Sigmoid colon (tissue), 4 donors: Measurements from ENCODE around the gene RHOT1.
"Not testable (repeated sequence)": the region's sequence is repeated elsewhere in the genome, so short reads cannot be mapped to it uniquely, and the experiment has no call there.

ENCODE experiments used
- POLR2AphosphoS5 ChIP-seq, 4 donors: sonication (generic); formaldehyde crosslinking; IDR thresholded peaks; one replicate each; pipeline ENCODE4 v1.6.1; 2017; ENCODE audit warnings: antibody characterized with exemption in 4 of 4
- TF ChIP-seq, protein P1 (sequence below), 4 experiments: fragments of 450-650 bp in 3 of 4; fragments of 200-600 bp in 1 of 4; IDR thresholded peaks; one replicate each; pipeline ENCODE4 v1.5.1; 2016 to 2019; ENCODE audit warnings: antibody characterized with exemption in 4 of 4, mild to moderate bottlenecking in 3 of 4, moderate library complexity in 2 of 4

DNA sequence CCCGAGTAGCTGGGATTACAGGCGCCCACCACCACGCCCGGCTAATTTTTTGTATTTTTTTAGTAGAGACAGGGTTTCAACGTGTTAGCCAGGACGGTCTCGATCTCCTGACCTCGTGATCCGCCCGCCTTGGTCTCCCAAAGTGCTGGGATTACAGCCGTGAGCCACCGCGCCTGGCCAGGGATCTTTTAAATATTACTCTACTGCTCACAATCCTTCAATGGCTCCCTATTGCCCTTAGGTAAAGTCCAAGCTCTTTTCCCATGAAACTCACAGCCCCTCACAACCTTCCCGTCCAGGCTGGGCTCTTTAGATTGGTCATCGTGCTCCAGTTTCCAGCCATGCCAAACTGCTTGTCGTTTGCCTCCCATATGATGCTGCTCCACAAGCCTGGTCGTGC is 121.2 kb downstream of the RHOT1 start:
- TF ChIP-seq, protein P1, sequence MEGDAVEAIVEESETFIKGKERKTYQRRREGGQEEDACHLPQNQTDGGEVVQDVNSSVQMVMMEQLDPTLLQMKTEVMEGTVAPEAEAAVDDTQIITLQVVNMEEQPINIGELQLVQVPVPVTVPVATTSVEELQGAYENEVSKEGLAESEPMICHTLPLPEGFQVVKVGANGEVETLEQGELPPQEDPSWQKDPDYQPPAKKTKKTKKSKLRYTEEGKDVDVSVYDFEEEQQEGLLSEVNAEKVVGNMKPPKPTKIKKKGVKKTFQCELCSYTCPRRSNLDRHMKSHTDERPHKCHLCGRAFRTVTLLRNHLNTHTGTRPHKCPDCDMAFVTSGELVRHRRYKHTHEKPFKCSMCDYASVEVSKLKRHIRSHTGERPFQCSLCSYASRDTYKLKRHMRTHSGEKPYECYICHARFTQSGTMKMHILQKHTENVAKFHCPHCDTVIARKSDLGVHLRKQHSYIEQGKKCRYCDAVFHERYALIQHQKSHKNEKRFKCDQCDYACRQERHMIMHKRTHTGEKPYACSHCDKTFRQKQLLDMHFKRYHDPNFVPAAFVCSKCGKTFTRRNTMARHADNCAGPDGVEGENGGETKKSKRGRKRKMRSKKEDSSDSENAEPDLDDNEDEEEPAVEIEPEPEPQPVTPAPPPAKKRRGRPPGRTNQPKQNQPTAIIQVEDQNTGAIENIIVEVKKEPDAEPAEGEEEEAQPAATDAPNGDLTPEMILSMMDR (IDR thresholded peaks at IDR 0.05), result not testable (repeated sequence)
- TF ChIP-seq POLR2AphosphoS5 (IDR thresholded peaks at IDR 0.05), result not testable (repeated sequence)
